T-cell (primary cell): ENCODE results near the gene APBB2. TPM values are rescaled to one million over a fixed set of nuclear protein-coding genes. Genes with fewer than 3 reads are reported as not detected.

Experiments used
- ATAC-seq, 4 experiments: fragments of 200-7000 bp in 3 of 4; fragments of 150-1000 bp in 1 of 4; cut with Tn5 transposase; replicated peaks in 1 of 4; 1 replicate in 3 of 4; 2 replicates in 1 of 4; pipeline ENCODE4 v1.10.0; 2021; ENCODE audit warnings: moderate library complexity in 3 of 4, mild to moderate bottlenecking in 2 of 4, moderate number of reproducible peaks in 1 of 4
- CTCF ChIA-PET, 2 donors: fragments of 300-600 bp; sonication (Branson Sonifier 250); formaldehyde crosslinking; loops; one replicate each; lab custom pipeline; 2022; ENCODE audit warnings: antibody characterized with exemption in 2 of 2; lab: Charles Lee
- POLR2A ChIA-PET, 2 donors: fragments of 300-600 bp; sonication (Branson Sonifier 250); formaldehyde crosslinking; loops; one replicate each; lab custom pipeline; 2022; ENCODE audit warnings: antibody characterized with exemption in 2 of 2; lab: Charles Lee
- DNase-seq, 35 experiments: peaks; one replicate each; pipeline versions ENCODE4 v3.0.0 to v3.0.0-alpha.2; 2013 to 2023
- H3K27ac ChIP-seq: one replicate; pipeline ENCODE4 v1.5.1; 2013; ENCODE audit warnings: low read length
- H3K27me3 ChIP-seq, 2 experiments: replicated peaks in 1 of 2; 1 replicate in 1 of 2; 2 replicates in 1 of 2; pipeline versions ENCODE4 v1.6.1 to v1.7.0; 2013; ENCODE audit warnings: low read length in 1 of 2, mixed read lengths in 1 of 2; ENCODE audit not compliant: control insufficient read depth in 2 of 2, insufficient read depth in 2 of 2; ENCODE audit errors: extremely low read depth in 1 of 2
- H3K36me3 ChIP-seq, 2 donors: 1 replicate in 1 of 2; 2 replicates in 1 of 2; pipeline versions ENCODE4 v1.6.1 to v1.7.0; 2013; ENCODE audit warnings: low read length in 1 of 2; ENCODE audit not compliant: control insufficient read depth in 2 of 2, insufficient read depth in 1 of 2; ENCODE audit errors: extremely low read depth in 1 of 2
- H3K4me1 ChIP-seq, 2 experiments: 1 replicate in 1 of 2; 2 replicates in 1 of 2; pipeline versions ENCODE4 v1.6.1 to v1.7.0; 2013; ENCODE audit warnings: low read length in 2 of 2, mixed read lengths in 1 of 2; ENCODE audit not compliant: insufficient read depth in 2 of 2, control insufficient read depth in 1 of 2; ENCODE audit errors: extremely low read depth in 1 of 2
- H3K4me3 ChIP-seq, 2 donors: 1 replicate in 1 of 2; 2 replicates in 1 of 2; pipeline versions ENCODE4 v1.5.1 to v1.7.0; 2013; ENCODE audit warnings: mild to moderate bottlenecking in 2 of 2, low read length in 1 of 2, moderate library complexity in 1 of 2; ENCODE audit not compliant: control insufficient read depth in 1 of 2; ENCODE audit errors: extremely low read depth in 1 of 2
- H3K9me3 ChIP-seq: 2 replicates; pipeline ENCODE4 v1.7.0; 2013
- H3K27ac Mint-ChIP-seq, 2 donors: one replicate each; pipeline ENCODE4 v1.8.0; 2020 to 2021; ENCODE audit warnings: mild to moderate bottlenecking in 2 of 2, mixed read lengths in 2 of 2
- H3K27me3 Mint-ChIP-seq, 2 donors: one replicate each; pipeline ENCODE4 v1.8.0; 2021 to 2022; ENCODE audit warnings: mixed read lengths in 2 of 2
- H3K36me3 Mint-ChIP-seq: one replicate; pipeline ENCODE4 v1.8.0; 2021; ENCODE audit warnings: mixed read lengths
- H3K4me1 Mint-ChIP-seq, 3 donors: one replicate each; pipeline ENCODE4 v1.8.0; 2020 to 2022; ENCODE audit warnings: mixed read lengths in 3 of 3, mild to moderate bottlenecking in 1 of 3
- H3K4me3 Mint-ChIP-seq, 3 donors: one replicate each; pipeline ENCODE4 v1.8.0; 2020 to 2022; ENCODE audit warnings: mild to moderate bottlenecking in 3 of 3, mixed read lengths in 3 of 3, moderate library complexity in 3 of 3
- H3K9me3 Mint-ChIP-seq, 3 donors: one replicate each; pipeline ENCODE4 v1.8.0; 2020 to 2022; ENCODE audit warnings: mixed read lengths in 3 of 3
- WGBS: methylation state at CpG from one replicate; pipeline ENCODE4 v1.1.5; 2013; ENCODE audit warnings: missing lambda C conversion rate; ENCODE audit not compliant: insufficient coverage; 5-methylcytosine and 5-hydroxymethylcytosine counted together
- total RNA-seq, 35 experiments: library from RNA in 6 of 35; stranded (reverse) in 6 of 35; fragments of 120-200 nt in 1 of 35; gene quantifications; one replicate each; pipeline versions ENCODE4 v1.2.1 to v1.2.4 and lab custom pipeline; 2013 to 2026

The APBB2 gene
- total RNA-seq, 5 donors from 2014 or later (not counting 1 experiment from before 2014, with no cell fraction given): 0.23 to 1.6 (median 0.70) TPM

DNA sequence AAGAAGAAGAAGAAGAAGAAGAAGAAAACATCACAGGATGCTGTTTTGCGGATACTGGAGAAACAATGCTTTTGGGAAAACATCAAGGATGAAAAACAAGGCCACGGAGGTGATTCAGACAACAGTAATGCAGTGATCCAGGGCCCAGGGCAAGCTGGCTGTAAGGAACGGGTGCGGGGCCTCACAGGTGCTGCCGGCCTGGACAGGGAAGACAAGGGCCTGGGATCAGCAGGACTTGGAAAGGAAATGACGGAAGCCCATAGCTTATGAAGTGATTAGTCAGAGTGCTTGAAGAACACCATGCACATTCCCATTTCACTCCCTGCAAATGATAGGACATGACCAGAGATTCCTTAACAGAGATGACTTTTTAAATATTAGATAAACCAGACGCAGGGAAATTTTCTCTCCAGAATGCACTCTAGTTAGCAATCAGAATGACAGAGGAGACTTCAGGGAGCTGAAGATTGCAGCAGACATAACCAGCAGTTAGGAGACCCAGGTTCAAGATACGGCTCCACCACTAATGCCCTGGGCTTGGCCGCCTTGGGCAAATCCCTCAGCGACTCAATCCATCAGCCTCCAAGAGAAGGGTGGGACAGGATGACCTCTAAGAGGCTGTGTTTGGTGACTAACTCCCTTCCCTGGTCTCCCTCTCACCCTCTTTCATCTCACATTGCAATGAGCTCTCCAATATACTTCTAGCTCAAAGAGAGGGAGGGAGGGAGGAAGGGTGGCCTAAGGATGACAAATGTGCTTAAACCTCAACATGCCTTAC is 54.1 kb downstream of the APBB2 start:
- H3K27ac Mint-ChIP-seq: no peak overlapping the region
- no peak overlapping the region for H3K4me3 Mint-ChIP-seq
- peaks cover 6 to 7% of the 10 kb centered on the region in 2 donors for H3K27me3 Mint-ChIP-seq
- ChIA-PET CTCF (interaction anchor here in 1 of 2 donors (0.6 to 0.7 kb wide), 2 partner anchors 67 to 208 kb away, joined by 3 to 4 read pairs; no protein-coding TSS in a partner anchor), POLR2A (no interaction called here)
- H3K9me3 Mint-ChIP-seq: peaks cover 0 to under 1% (median 0%) of the 10 kb centered on the region in 3 donors
- 96% methylated on average over 3 of the region's 10 CpGs for WGBS
- no peak overlapping the region for H3K27ac ChIP-seq
- H3K4me1 Mint-ChIP-seq: no peaks in the 10 kb centered on the region
- no peaks in the 10 kb centered on the region for H3K36me3 Mint-ChIP-seq
- DNase-seq: no peak
- no peak overlapping the region for H3K4me3 ChIP-seq
- H3K9me3 ChIP-seq: no peaks in the 10 kb centered on the region
- no peak for ATAC-seq
- no peaks in the 10 kb centered on the region for H3K27me3 ChIP-seq
- no peaks in the 10 kb centered on the region for H3K4me1 ChIP-seq
- H3K36me3 ChIP-seq: no peaks in the 10 kb centered on the region

DNA sequence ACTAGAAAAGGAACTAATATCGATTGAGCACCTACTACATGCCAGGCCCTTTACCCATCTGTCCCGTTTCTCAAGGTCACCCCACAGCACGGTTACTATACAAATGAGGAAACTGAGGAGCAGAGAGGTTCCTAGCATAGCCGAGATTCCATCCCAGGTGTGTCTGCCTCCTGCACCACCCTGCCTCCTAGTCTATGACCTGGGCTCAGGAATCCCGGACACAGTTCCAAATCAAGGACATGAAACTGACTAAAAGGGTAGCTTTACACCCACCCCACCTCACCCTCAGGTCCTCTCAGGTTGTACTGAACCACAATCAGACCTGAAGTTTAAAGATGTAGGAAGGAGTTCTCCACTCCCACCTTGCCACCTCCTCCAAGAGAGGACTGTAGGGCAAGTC is 55.6 kb downstream of the APBB2 start:
- no peak for ATAC-seq
- WGBS: 88% methylated on average over 4 of the region's 5 CpGs
- no peak for DNase-seq

DNA sequence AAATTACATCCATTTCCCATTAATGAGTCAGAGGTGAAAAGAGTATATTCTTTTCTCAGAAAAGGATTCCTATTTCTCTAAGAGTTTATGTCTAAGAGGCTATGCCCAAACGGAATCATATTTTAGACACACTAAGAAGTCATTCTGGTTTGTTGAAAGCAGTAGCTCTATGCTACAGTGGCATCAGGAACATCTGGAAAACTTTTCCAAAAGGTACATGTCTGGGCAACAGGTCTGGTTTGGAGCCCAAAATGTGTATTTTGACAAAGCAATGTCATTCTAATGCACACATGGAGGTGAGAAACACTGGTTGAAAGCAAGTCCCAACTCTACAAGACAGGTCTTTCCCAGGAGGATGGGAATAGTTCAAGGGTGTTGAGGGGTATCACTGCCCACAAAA is 56.1 kb downstream of the APBB2 start:
- H3K4me3 Mint-ChIP-seq: no peak overlapping the region
- H3K27me3 Mint-ChIP-seq: peaks cover 6 to 7% of the 10 kb centered on the region in 2 donors
- H3K27ac Mint-ChIP-seq: no peak overlapping the region
- Histone ChIP-seq H3K4me3 (no peak overlapping the region), H3K36me3 (no peaks in the 10 kb centered on the region), H3K4me1 (no peaks in the 10 kb centered on the region), H3K27me3 (no peaks in the 10 kb centered on the region), H3K27ac (no peak overlapping the region), H3K9me3 (no peaks in the 10 kb centered on the region)
- no peaks in the 10 kb centered on the region for H3K9me3 Mint-ChIP-seq
- H3K36me3 Mint-ChIP-seq: no peaks in the 10 kb centered on the region
- POLR2A ChIA-PET: no interaction called here
- DNase-seq (no peak), ATAC-seq (no peak)
- 83% methylated on average over 1 of the region's 1 CpG for WGBS
- CTCF ChIA-PET: no interaction called here
- no peaks in the 10 kb centered on the region for H3K4me1 Mint-ChIP-seq

More for the DNA sequence above, 55.6 kb downstream of the APBB2 start:
- POLR2A ChIA-PET: no interaction called here
- H3K4me3 ChIP-seq: no peak overlapping the region
- CTCF ChIA-PET: no interaction called here
- H3K9me3 ChIP-seq: no peaks in the 10 kb centered on the region
- H3K27ac ChIP-seq: no peak overlapping the region
- H3K4me1 Mint-ChIP-seq: no peaks in the 10 kb centered on the region
- H3K27ac Mint-ChIP-seq: no peak overlapping the region
- peaks cover 6 to 7% of the 10 kb centered on the region in 2 donors for H3K27me3 Mint-ChIP-seq
- no peaks in the 10 kb centered on the region for H3K4me1 ChIP-seq
- H3K9me3 Mint-ChIP-seq: no peaks in the 10 kb centered on the region
- no peaks in the 10 kb centered on the region for H3K36me3 ChIP-seq
- no peaks in the 10 kb centered on the region for H3K36me3 Mint-ChIP-seq
- H3K27me3 ChIP-seq: no peaks in the 10 kb centered on the region
- H3K4me3 Mint-ChIP-seq: no peak overlapping the region

DNA sequence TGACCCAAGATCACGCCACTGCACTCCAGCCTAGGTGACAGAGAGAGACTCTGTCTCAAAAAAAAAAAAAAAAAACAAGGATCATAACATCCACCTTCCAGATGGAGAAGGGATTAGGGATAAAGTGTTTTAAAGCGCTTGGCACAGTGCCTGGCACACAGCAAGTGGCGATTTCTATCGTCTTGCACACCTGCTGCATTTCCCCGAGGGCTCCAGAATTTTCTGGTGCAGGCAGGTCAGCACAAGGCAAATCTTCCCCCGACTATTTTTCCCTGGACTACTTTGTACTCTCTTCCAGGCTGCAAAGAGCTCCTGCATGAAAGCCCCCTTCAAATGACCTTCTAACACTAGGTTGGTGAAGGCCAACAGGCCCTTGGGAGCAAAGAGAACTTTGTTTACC is 57.3 kb downstream of the APBB2 start:
- Mint-ChIP-seq H3K4me3 (no peak overlapping the region), H3K4me1 (no peaks in the 10 kb centered on the region), H3K36me3 (no peaks in the 10 kb centered on the region), H3K27me3 (peaks cover 6 to 7% of the 10 kb centered on the region in 2 donors), H3K27ac (no peak overlapping the region), H3K9me3 (no peaks in the 10 kb centered on the region)
- no peak overlapping the region for H3K4me3 ChIP-seq
- no peaks in the 10 kb centered on the region for H3K4me1 ChIP-seq
- POLR2A ChIA-PET: no interaction called here
- no peaks in the 10 kb centered on the region for H3K36me3 ChIP-seq
- ATAC-seq (no peak), DNase-seq (no peak)
- H3K9me3 ChIP-seq: no peaks in the 10 kb centered on the region
- H3K27ac ChIP-seq: no peak overlapping the region
- H3K27me3 ChIP-seq: no peaks in the 10 kb centered on the region
- 91% methylated on average over 5 of the region's 6 CpGs for WGBS
- CTCF ChIA-PET: no interaction called here

DNA sequence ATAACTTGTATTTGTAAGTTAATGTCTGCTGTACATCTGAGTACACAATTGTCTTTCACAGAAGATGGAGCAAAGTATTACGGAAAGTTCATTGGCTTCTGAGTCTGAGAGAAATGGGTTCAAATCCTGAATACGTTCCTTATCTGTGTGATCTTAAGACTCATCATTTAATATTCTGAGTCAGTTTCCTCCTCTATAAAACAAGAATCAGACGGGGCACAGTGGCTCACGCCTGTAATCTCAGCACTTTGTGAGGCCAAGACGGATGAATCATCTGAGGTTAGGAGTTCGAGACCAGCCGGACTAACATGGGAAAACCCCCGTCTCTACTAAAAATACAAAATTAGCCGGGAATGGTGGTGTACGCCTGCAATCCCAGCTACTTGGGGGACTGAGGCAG is 57.8 kb downstream of the APBB2 start:
- ChIA-PET POLR2A (no interaction called here), CTCF (no interaction called here)
- no peak overlapping the region for H3K4me3 Mint-ChIP-seq
- H3K4me1 Mint-ChIP-seq: no peaks in the 10 kb centered on the region
- no peak overlapping the region for H3K4me3 ChIP-seq
- no peaks in the 10 kb centered on the region for H3K9me3 Mint-ChIP-seq
- no peaks in the 10 kb centered on the region for H3K36me3 Mint-ChIP-seq
- H3K9me3 ChIP-seq: no peaks in the 10 kb centered on the region
- H3K4me1 ChIP-seq: no peaks in the 10 kb centered on the region
- ATAC-seq (no peak), DNase-seq (no peak)
- no peaks in the 10 kb centered on the region for H3K27me3 ChIP-seq
- no peak overlapping the region for H3K27ac ChIP-seq
- 79% methylated on average over 6 of the region's 10 CpGs for WGBS
- H3K36me3 ChIP-seq: no peaks in the 10 kb centered on the region
- H3K27ac Mint-ChIP-seq: no peak overlapping the region
- H3K27me3 Mint-ChIP-seq: peaks cover 6 to 7% of the 10 kb centered on the region in 2 donors

DNA sequence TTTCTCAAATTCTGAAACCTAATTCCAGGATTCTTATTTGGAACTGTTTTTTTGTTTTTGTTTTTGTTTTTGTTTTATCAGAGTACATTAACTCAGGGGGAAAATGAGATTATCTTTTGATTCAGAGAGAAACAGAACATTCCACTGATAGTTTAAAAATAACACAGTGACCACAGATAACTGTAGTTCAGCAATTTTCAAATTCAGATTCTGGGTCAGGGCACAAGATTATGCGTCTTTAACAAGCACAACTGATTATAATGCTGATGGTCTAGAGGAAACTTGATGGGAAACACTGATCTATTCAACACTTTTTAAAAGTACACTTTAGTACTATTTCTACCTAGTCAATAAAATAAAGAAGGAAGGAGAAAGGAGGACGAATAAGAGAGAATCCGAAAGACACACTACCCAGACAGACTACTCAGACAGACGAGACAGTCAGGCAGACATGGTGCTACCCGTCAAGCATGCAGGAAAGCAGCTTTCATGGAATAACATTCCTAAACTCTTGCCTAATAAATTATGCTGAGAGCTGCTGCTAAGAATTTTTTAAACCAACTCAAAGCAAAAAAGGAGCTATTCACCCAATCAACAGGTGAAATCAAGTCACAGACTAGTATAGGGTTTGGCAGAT is 59.0 kb downstream of the APBB2 start:
- Histone ChIP-seq H3K9me3 (no peaks in the 10 kb centered on the region), H3K4me1 (no peaks in the 10 kb centered on the region), H3K27ac (no peak overlapping the region), H3K36me3 (no peaks in the 10 kb centered on the region), H3K4me3 (no peak overlapping the region), H3K27me3 (no peaks in the 10 kb centered on the region)
- no peak overlapping the region for H3K4me3 Mint-ChIP-seq
- DNase-seq (no peak), ATAC-seq (no peak)
- no peak overlapping the region for H3K27ac Mint-ChIP-seq
- H3K36me3 Mint-ChIP-seq: no peaks in the 10 kb centered on the region
- POLR2A ChIA-PET: no interaction called here
- CTCF ChIA-PET: no interaction called here
- H3K27me3 Mint-ChIP-seq: peaks cover 6 to 7% of the 10 kb centered on the region in 2 donors
- WGBS: no CpG with 5 or more reads among the region's 5 CpGs
- H3K9me3 Mint-ChIP-seq: no peaks in the 10 kb centered on the region
- H3K4me1 Mint-ChIP-seq: no peaks in the 10 kb centered on the region
